HG02623 (cell line): ENCODE results near the gene SCP2.
"Not testable (repeated sequence)": the region's sequence is repeated elsewhere in the genome, so short reads cannot be mapped to it uniquely, and the experiment has no call there.

ENCODE experiments used
- ATAC-seq: cut with Tn5 transposase; IDR thresholded peaks from one replicate; pipeline ENCODE4 v1.9.1; 2021; ENCODE audit warnings: moderate library complexity; ENCODE audit not compliant: unreplicated experiment

Gene SCP2

DNA sequence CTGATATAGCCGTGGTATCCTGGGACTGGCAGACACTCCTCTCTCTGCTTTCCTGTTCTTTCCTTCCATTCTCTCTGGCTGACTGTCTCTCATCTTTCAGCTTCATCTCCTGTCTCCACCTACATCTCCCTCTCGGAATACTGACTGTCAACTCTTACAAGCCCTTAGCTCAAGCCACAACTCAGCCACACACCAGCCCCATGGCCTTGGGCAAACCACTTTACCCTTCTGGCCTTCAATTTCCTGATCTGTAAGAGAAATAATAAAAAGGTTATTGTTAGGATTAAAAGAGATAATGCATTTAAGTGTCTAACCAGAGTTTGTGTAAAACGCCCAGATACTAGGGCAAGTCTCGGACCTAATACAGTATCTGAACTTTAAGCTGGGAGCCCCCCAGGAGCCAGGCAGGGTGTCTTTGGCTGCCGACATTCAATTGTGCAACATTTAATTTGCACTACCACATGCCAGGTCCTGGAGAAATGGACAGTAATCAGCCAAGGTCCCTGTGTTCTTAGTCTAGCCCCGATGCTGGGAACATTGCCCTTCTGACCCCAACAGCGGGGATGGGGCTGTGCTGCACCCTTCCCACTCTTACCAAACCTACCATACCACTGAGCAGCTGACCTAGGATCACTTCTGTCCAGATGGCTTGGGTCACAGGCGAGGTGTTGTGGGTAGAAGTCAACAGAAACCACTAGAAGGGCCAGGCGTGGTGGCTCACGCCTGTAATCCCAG lies 10.7 kb upstream of the SCP2 start:
- no peak for ATAC-seq

DNA sequence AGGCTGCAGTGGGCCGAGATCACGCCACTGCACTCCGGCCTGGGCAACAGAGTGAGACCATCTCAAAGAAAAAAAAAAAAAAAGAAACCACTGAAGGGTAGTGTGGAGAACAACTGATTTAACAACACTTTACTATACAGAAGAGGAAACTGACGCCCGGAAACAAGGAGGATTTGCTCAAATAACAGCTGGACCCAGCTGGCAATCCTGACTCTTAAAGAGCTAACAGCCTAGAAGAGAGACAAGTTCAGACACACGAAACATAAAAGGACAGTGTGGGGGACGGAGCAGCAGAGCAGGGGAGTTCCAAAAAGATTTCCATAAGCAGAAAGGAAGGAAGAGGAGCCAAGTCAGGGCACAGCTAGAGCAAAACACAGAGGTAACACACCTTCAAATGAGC lies 9.9 kb upstream of the SCP2 start:
- no peak for ATAC-seq

DNA sequence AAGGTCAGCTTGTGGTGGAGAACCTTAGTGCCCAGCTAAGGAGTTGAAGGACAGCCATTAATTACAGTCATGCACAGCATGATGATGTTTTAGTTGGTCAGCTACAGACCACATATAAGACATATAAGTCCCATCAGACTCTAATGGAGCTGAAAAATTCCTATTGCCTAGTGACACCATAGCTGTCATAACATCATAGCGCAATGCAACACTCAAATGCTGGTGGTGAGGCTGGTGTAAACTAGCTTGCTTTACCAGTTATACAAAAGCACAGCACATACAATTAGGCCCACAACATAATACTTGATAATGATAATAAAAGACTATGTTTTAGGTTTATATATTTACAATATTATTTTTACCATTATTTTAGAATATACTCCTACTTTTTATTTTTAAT lies 9.5 kb upstream of the SCP2 start:
- ATAC-seq: no peak

DNA sequence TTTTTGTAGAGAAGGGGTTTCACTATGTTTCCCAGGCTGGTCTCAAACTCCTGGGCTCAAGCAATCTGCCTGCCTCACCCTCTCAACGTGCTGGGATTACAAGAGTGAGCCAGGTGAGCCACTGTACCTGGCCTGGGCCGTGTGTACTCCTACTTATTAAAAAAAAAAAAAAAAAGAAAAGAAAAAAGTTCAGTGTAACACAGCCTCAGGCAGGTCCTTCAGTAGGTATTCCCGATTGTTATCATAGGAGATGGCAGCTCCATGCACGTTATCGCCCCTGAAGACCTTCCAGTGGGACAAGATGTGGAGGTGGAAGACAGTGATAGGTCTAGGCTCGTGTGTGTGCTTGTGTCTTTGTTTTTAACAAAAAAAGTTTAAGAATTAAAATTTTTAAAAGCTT lies 8.9 kb upstream of the SCP2 start:
- ATAC-seq: no peak

DNA sequence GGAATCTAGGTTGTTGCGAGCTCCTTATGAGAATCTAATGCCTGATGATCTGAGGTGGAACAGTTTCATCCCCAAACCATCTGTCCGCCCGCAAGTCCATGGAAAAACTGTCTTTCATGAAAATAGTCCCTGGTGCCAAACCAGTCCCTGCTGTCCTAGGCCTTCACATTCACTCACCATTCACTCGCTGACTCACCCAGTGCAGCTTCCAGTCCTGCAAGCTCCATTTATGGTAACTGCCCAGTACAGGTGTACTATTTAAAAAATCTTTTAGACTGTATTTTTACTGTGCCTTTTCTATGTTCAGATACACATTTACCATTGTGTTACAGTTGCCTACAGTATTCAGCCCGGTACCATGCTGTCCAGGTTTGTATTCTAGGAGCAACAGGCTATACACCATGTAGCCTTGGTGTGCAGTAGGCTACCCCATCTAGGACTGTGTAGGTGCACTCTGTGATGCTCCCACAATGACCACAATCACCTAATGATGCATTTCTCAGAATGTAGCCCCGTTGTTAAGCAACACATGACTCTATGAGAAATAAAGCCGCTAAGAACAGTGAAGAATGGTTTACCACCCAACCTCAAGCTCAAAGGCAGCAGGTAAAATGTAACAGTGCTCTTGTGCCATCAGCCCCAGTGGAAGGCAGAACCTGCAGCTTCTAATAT lies 7.9 kb upstream of the SCP2 start:
- no peak for ATAC-seq

DNA sequence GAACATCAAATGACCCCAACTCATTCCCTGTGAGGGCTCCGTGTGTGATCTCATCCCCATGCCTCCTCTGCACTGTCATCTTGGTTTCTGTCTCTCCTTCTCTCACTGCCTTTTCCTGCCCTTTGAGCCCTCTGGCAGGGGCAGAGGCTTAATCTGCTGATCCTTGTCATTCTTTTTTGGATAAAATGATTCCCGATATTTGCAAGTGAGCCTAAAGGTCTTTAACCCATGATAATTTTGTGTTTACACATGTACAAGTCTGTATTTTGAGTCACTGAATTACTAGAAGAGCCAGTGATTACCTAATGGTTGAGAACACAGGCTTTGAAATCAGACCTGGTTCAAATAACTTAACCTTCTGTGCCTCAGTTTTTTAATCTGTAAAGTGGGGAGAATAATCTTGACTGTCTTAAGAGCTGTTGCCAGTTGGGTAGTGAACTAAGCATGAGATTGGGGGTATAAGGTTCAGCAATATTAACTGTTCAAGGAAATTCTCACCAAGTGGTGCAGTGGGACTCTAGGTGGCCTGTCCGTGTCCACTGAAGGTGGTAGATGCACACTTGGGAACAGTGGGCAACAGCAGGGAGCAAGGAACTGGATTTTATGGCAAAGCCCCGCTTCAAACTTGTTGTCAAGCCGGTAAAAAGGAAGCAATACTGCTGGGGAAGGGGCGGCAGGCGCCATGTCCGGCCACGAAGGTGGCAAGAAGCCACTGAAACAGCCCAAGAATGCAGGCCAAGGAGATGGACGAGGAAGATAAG lies 7.2 kb upstream of the SCP2 start:
- no peak for ATAC-seq

DNA sequence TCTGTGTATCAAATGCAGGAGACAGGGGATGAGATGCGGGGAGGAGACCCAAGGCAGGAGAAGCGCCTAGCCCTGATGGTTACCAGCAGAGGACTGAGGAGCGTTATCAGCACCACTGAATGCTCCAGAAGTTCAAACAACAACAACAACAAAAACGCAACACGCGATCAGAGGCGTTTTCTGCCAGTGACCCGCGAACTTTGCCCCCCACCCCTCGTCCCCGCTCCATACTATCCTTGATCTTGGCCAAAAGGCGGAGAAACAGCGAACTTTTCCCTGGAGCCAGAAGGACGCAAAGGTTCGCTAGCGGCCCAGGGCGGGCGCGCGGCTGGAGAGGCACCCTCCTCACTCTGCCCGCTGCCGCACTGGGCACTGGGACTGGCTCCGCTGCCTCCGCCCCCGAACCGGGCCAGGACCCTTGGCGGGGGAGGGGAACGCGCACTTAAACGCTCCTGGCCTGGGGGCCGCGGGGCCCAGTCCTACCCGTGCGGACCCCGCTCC lies 6.2 kb upstream of the SCP2 start:
- no peak for ATAC-seq

DNA sequence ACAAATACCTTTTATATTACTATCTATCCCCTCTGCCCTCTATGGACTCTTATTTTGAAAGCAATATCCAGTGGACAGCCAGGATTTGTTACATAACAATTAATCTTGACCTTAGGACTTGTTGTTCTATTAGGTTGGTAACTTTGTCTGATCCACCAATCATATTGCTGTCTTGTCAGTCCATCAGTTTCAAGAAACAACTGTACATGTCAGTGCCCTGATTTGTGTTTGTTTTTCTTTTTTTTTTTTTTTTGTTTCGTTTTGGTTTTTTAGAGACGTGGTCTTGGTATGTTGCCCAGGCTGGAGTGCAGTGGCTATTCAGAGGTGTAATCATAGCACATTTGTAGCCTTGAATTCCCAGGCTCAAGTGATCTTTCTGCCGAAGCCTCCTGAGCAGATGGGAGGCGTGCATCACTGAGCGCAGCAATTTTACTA lies 1.5 kb upstream of the SCP2 start:
- no peak for ATAC-seq

DNA sequence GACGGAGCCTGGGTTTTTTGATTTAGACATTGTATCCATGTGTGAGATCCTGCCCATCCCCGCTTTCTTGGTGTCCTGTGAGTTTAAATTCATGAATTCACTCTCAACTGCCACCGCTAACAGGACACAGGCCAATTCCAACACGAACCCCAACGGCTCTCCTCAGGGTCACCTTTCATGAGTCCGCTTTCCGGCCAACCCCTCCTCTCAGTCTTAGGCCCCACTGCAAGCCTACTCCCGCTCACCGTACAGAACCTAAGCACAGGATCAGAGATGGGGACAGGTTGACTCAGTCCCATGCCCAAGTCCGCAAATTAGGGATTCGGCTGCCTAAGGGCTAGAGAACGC lies 238 bp upstream of the SCP2 start:
- ATAC-seq: no peak

DNA sequence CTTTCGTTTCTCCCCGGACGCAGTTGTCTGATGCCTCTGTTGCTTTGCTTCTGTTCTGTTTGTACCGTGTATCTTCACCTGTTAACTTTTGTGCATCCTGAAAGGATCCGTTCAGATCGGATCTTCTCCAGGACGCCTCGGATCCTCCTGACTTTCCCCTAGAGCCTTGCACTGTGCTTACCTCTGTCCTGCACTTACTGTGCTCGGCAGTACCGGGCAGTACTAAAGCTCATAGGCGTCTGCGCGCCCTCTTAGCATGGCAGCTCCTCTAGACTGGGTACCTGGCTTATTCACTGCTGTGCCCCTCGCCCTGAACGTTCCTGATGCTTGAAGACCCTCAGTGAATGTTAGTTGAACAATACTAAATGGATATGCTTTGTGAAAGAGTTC lies 934 bp downstream of the SCP2 start:
- ATAC-seq: no peak

DNA sequence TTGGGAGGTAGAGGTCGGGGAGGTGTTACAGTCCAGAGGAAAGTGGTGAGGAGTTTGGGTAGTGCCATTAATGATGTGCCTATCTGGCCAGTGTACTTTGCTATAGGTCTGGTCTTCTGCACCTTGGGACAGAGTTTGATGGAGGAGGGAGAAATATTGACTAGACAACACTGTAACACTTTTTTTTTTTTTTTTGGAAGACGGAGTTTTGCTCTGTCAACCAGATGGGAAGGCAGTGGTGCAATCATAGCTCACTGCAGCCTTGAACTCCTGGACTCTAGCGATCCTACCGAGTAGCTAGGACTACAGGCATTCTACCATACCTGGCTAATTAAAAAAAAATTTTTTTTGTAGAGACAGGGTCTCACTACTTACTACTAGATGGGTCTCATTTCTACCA lies 1.9 kb downstream of the SCP2 start:
- ATAC-seq: no peak

DNA sequence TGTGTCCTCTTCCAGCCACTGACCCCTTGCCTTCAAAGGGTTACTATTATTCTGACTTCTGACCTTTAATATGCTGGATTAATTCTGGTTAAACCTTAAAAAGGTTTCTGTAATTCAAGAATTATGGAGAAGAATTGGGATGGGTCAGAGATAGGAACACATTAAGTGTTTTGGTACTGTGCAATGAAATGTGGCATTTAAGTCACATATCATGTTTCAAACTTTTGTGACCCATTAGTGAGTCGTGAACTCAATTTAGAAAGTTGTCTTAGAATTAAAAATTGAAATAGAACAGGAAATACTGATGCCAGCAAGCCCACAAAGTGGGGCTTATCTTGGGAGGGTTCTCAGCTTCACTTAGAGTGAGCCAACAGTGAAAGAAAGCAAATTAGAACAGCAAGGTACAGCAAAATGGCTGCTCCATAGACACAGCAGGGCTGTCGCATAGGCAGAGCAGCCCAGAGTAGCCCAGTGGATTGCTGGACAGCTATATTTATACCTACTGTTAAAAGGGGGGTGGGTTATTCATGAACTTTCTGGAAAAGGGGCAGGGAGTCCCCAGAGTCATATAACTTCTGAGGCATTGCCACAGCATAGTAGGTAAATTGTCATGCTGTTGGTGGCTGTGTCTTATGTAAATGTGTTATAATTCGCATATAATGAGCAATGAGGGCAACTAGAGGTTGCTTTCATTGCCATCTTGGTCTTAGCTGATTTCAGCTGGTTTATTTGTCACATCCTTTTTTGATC lies 10.5 kb downstream of the SCP2 start:
- ATAC-seq: no peak

DNA sequence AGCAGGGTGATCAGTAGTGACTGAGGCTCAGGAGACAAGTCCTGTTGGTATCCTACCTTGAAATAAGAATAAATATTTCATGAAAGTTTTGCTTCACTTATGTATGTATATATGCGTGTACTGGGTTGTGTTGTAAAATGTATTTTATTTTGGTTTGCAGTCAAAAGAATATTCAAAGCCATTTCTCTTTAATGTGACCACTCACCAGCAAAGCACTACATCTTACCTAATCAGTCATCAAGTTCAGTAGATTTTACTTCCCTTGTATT lies 11.0 kb downstream of the SCP2 start:
- no peak for ATAC-seq

DNA sequence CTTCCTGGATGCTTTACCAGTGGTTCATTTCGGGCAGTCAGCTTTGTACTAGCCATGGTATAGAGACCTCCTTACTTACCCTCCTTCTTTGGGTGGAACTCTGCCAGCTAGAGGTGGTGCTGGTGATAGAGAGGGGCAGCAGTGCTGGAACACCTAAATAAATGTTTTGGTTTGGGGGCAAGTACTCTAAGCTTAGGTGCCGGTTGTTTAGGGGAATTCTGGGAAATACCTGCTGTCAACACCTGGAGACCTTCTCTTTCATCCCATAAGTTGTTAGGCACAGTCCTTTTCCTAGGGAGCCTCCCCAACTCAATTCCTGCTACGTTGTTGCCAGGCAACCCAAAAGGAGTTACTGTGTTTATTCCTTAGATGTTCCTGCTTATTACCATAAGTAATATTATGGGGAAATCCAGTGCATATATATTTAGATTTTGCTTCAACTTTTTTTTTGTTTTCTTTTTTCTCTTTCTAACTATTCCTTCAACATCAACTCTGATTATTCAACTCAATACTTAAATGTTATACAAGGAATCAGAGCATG lies 16.9 kb downstream of the SCP2 start:
- no peak for ATAC-seq

DNA sequence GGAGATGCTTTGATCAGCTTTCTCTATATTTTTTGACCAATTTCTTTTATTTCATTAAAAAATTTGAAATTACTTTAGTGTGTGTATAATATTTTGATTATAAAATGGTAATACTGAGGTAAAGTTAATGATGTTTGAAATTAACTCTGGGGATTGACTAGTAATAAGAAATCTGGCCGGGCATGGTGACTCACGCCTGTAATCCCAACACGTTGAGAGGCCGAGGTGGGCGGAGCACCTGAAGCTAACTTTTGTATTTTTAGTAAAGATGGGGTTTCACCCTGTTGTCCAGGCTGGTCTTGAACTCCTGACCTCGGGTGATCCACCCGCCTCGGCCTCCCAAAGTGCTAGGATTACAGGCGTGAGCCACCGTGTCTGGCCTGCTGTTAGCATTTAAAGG lies 17.5 kb downstream of the SCP2 start:
- ATAC-seq: no peak

DNA sequence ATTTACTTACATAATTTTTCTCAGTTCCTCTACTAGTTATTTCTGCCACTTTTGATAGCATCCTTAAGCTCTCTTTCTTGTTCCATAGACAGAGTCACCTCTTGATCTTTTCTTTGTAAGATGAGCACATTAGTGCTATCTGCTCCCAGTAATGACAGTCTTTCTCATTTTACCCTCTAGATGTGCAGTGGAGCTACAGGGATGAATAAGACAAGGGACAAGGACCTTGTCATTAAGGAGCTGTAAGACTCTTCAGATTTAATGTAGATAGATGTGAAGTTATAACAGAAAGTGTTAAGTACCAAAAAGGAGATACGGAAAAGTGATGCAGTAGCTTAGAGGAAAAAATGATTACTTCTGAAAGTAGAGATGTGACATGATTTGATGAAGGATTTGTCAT lies 20.4 kb downstream of the SCP2 start:
- ATAC-seq: no peak

DNA sequence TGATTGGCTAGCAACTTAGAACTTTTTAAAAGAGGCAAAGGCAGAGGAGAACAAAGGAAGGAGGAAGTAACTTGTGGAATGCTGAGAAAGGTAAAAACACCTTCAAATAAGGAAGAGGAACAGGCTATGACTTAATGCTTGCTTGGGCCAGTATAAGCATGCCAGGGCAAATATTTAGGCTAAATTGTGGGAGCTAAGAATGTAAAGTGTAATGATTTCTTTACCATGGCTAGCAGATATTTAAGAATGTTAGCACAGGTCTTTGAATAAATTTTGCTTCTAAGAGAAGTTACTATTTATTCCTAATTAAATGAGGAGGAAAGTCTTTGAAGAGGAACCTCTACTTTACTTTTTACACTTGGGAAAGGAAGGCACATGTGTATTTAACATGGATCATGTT lies 22.5 kb downstream of the SCP2 start:
- not testable (repeated sequence) for ATAC-seq

DNA sequence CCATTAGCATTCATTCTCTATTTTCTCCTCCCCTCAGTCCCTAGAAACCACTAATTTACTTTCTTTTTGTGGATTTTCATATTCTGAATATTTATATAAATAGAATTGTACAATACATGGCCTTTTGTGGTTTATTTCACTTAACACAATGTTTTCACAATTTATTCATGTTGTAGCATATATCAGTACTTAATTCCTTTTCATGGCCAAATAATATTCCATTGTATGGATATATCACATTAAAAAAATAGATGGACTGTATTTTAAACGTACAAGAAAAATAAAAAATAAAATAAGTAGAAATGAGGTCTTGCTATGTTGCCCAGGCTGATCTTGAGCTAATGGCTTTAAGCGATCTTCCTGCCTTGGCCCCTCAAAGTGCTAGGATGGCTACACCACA lies 25.0 kb downstream of the SCP2 start:
- no peak for ATAC-seq

DNA sequence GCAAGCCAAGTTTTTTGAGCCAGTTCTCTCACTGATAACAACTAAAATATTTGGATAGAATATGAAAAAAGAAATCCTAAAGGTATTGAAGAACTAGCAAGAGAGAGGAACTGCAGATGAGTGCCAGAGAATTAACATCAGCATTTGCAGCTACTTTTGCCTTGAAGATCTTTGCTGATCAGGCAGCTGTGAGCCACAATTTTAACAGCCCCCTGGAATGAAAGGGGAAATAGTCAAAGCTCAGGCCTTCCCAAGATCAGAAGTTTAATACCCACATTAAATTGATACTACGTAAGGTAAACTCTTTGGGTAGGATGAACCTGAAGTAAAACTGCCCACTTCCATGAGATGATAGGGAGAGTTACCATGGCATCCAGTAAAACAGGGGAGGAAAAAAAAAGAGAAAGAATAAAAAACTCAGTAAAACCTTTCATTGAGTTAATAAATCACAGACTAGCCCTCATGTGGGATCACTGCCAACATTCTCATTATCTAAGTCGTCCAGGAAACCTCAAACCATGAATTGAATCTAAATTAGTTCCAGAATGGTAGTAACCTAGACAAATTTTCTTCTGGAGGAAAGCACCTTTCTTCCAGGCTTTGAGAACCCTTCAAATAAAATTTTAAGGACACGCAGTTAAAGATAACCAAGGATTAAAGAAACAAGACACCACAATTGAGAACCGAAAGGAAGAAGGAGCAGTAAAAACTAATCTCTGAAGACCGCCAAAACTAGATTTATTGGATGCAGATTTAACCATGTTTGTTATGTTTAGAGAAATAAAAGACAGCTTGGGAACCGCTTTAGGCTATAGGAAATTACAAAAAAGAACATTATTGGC lies 28.3 kb downstream of the SCP2 start:
- no peak for ATAC-seq

DNA sequence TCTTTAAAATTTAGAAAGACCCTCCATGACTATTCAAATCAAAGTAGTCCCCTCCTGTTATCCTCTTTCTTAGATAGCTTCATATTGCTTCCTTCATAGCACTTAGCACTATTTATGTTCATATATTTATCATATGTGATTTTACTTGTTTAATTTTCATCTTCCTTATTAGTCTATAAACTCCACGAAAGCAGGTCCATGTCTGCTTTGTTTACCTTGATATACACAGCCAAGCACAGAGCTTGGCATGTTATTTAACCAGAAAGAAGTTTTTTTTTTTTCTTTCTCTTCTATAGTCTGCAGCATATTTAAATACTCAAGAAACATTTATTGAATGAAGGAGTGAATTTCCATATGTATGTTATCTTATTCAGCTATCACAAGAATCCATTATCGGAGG lies 36.0 kb downstream of the SCP2 start:
- no peak for ATAC-seq
